HG02610 (cell line): ENCODE data around the gene LAMA5.

Source experiments
- ATAC-seq: cut with Tn5 transposase; IDR thresholded peaks from one replicate; pipeline ENCODE4 v1.9.1; 2021; ENCODE audit warnings: mild to moderate bottlenecking, moderate library complexity; ENCODE audit not compliant: unreplicated experiment

LAMA5 gene

GRCh38 chr20:62367136-62367632, at the start of gene LAMA5:
LAMA5 (minus strand) TSS chr20:62367312; CDS start chr20:62367245, 67 bp downstream.
- no peak for ATAC-seq

GRCh38 chr20:62415354-62416111, 48.4 kb upstream of the LAMA5 start:
- ATAC-seq, result no peak

GRCh38 chr20:62413896-62414481, 46.9 kb upstream of the LAMA5 start:
- ATAC-seq, result no peak

- no peak for ATAC-seq
Observed at GRCh38 chr20:62413025-62413570, 46.0 kb upstream of the LAMA5 start.

GRCh38 chr20:62412194-62413024, 45.3 kb upstream of the LAMA5 start:
- no peak for ATAC-seq

GRCh38 chr20:62411479-62412193, 44.5 kb upstream of the LAMA5 start:
- no peak for ATAC-seq

GRCh38 chr20:62410746-62411478, 43.8 kb upstream of the LAMA5 start:
- ATAC-seq, result no peak

GRCh38 chr20:62409931-62410745, 43.0 kb upstream of the LAMA5 start:
- no peak for ATAC-seq

GRCh38 chr20:62409086-62409853, 42.2 kb upstream of the LAMA5 start:
- ATAC-seq, result no peak

- no peak for ATAC-seq
Observed at GRCh38 chr20:62408640-62409039, 41.5 kb upstream of the LAMA5 start.

- ATAC-seq, result no peak
Observed at GRCh38 chr20:62408055-62408454, 40.9 kb upstream of the LAMA5 start.

- peak; percentile 83 for ATAC-seq
Observed at GRCh38 chr20:62407221-62407992, 40.3 kb upstream of the LAMA5 start, which contains the start of gene CABLES2. CABLES2 (minus strand) TSS chr20:62407285; CDS start chr20:62407276, 9 bp downstream.

- peak; percentile 8 for ATAC-seq
Observed at GRCh38 chr20:62406635-62407176, 39.6 kb upstream of the LAMA5 start.

GRCh38 chr20:62405981-62406513, 38.9 kb upstream of the LAMA5 start:
- ATAC-seq, result no peak

GRCh38 chr20:62405108-62405980, 38.2 kb upstream of the LAMA5 start:
- no peak for ATAC-seq

- ATAC-seq, result no peak
Observed at GRCh38 chr20:62404761-62405107, 37.6 kb upstream of the LAMA5 start.
